ENCODE measurements around the gene ATXN7L1. TPM values are rescaled to one million over a fixed set of nuclear protein-coding genes. Genes with fewer than 3 reads are reported as not detected.

ATXN7L1 gene
- total and polyA plus RNA-seq, 2 of the 8 experiments (the other 6 are each of a cell fraction or from before 2014, with no cell fraction given), result 14.3 to 34.0 TPM

- TF ChIP-seq EP300 (IDR thresholded peaks at IDR 0.05; ENCODE audit: borderline replicate concordance in 1 of 2, low read depth in 2 of 2, low read length in 2 of 2) (no peak), RNF2 (IDR thresholded peaks at IDR 0.05; ENCODE audit: borderline replicate concordance, low read depth, low read length, missing control alignments, poor library complexity, severe bottlenecking) (no peak), TAF1 (IDR thresholded peaks at IDR 0.05; ENCODE audit: low read depth, low read length) (no peak)
Observed at GRCh38 chr7:105623906-105624305, 252.5 kb downstream of the ATXN7L1 start (continued).

Data from H1 (cell line).